ENCODE data around the gene UFD1. TPM values are rescaled to one million over a fixed set of nuclear protein-coding genes. Genes with fewer than 3 reads are reported as not detected.

Gene UFD1
- total RNA-seq, 1 experiment from 2014 or later = 74.4 TPM

DNA sequence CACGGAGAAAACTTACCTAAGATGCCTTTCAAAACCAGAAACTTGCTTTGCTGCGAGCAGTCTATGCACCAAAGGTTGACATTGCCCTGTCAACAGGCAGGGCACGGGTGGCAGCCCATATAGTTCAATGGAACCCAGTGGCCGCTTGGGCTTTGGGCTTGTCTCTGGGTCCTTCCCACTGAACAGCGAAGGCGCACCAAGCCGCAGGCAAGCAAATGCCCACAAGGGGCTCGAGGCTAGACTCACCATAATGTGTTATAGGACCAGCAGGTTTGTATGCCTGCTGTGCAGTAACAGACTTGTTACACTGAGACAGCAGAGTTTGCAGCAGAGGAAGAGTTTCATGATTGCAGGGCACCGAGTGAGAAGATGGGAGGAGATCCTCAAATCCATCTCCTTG lies 24.9 kb upstream of the UFD1 start:
- no CpG with 5 or more reads among the region's 9 CpGs for WGBS (ENCODE audit: extremely low coverage, insufficient read length, low lambda C conversion rate)
- no peak overlapping the region for H3K27ac Mint-ChIP-seq
- H3K4ac ChIP-seq (ENCODE audit: low read depth, low read length) = no peak overlapping the region

More for the DNA sequence above, 24.9 kb upstream of the UFD1 start:
- H2AFZ ChIP-seq (ENCODE audit: low read length) = no peak overlapping the region
- no peaks in the 10 kb centered on the region for H3K9me3 Mint-ChIP-seq
- H2AK5ac ChIP-seq (ENCODE audit: insufficient read length, low read length) = no peak overlapping the region
- H3T11ph ChIP-seq (ENCODE audit: low read length) = no peak overlapping the region
- no peaks in the 10 kb centered on the region for H3K79me1 ChIP-seq (ENCODE audit: insufficient read depth, low read depth, low read length, poor library complexity, severe bottlenecking)
- H3K9ac ChIP-seq (ENCODE audit: extremely low read depth, insufficient read length, low read length) = no peak overlapping the region
- H3K4me1 Mint-ChIP-seq = peaks cover 9% of the 10 kb centered on the region in 2 experiments
- no peaks in the 10 kb centered on the region for H4K20me1 ChIP-seq (ENCODE audit: control insufficient read depth, insufficient read depth, insufficient read length)
- TF ChIP-seq, protein P1, sequence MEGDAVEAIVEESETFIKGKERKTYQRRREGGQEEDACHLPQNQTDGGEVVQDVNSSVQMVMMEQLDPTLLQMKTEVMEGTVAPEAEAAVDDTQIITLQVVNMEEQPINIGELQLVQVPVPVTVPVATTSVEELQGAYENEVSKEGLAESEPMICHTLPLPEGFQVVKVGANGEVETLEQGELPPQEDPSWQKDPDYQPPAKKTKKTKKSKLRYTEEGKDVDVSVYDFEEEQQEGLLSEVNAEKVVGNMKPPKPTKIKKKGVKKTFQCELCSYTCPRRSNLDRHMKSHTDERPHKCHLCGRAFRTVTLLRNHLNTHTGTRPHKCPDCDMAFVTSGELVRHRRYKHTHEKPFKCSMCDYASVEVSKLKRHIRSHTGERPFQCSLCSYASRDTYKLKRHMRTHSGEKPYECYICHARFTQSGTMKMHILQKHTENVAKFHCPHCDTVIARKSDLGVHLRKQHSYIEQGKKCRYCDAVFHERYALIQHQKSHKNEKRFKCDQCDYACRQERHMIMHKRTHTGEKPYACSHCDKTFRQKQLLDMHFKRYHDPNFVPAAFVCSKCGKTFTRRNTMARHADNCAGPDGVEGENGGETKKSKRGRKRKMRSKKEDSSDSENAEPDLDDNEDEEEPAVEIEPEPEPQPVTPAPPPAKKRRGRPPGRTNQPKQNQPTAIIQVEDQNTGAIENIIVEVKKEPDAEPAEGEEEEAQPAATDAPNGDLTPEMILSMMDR (conservative IDR thresholded peaks at IDR 0.05) = peak; percentile 54
- no peak overlapping the region for H2BK15ac ChIP-seq (ENCODE audit: low read depth, low read length)
- no peak overlapping the region for H2BK120ac ChIP-seq (ENCODE audit: low read depth, low read length, poor library complexity, severe bottlenecking)
- H3K4me1 ChIP-seq (ENCODE audit: insufficient read depth, low read length) = no peaks in the 10 kb centered on the region; the same call in 1 of the 2 replicates
- no peaks in the 10 kb centered on the region for H3K9me3 ChIP-seq (ENCODE audit: control insufficient read depth, low read depth, low read length)
- no peak overlapping the region for H3K4me2 ChIP-seq (ENCODE audit: insufficient read depth, insufficient read length, low read length)
- peak; percentile 52 for DNase-seq
- no peak overlapping the region for H3K14ac ChIP-seq (ENCODE audit: insufficient read depth, low read length)
- H3K23ac ChIP-seq (ENCODE audit: insufficient read length, low read depth, low read length) = no peak overlapping the region
- H3K18ac ChIP-seq (ENCODE audit: insufficient read length, low read depth, low read length) = no peak overlapping the region
- H4K91ac ChIP-seq (ENCODE audit: insufficient read length, low read depth, low read length) = no peak overlapping the region
- no peak overlapping the region for H4K5ac ChIP-seq (ENCODE audit: insufficient read length, low read depth, low read length)
- no peak overlapping the region for H3K4me3 Mint-ChIP-seq
- H3K27me3 Mint-ChIP-seq (ENCODE audit: low read depth) = no peaks in the 10 kb centered on the region; the same call in 1 of the 2 replicates
- H3K23me2 ChIP-seq (ENCODE audit: insufficient read length, low read depth, low read length, poor library complexity, severe bottlenecking) = no peaks in the 10 kb centered on the region
- no peak overlapping the region for H4K8ac ChIP-seq (replicated peaks; ENCODE audit: insufficient read length, low read depth, low read length)
- H2BK20ac ChIP-seq (ENCODE audit: low read depth, low read length, poor library complexity, severe bottlenecking) = no peak overlapping the region
- H3K56ac ChIP-seq (ENCODE audit: insufficient read length, low read depth, low read length) = no peak overlapping the region
- H2BK12ac ChIP-seq (ENCODE audit: insufficient read length, low read depth, low read length) = no peak overlapping the region
- H3K79me2 ChIP-seq (ENCODE audit: insufficient read depth, low read length) = no peaks in the 10 kb centered on the region
- H2BK5ac ChIP-seq (ENCODE audit: insufficient read length, low read length) = no peak overlapping the region
- H3K27ac ChIP-seq (ENCODE audit: insufficient read length, low read depth, low read length) = no peak overlapping the region
- H3K36me3 Mint-ChIP-seq (ENCODE audit: insufficient read depth in 1 of 3, low read depth in 3 of 3) = peaks cover 14 to 48% (median 28%) of the 10 kb centered on the region in 3 experiments
- H3K27me3 ChIP-seq (ENCODE audit: insufficient read depth, low read length) = no peaks in the 10 kb centered on the region

All from H9 (cell line).